Measurements from ENCODE around the gene TARBP2.
A peak's percentile ranks its signal among the peaks of the same experiment; 100 is the strongest.
"Not testable (repeated sequence)": the region's sequence is repeated elsewhere in the genome, so short reads cannot be mapped to it uniquely, and the experiment has no call there.

Gene TARBP2

GRCh38 chr12:53476769-53477209, 24.3 kb upstream of the TARBP2 start:
- peak; percentile 55 to 60 for DNase-seq

GRCh38 chr12:53478865-53479264, 22.2 kb upstream of the TARBP2 start:
- no peak for DNase-seq

DNA sequence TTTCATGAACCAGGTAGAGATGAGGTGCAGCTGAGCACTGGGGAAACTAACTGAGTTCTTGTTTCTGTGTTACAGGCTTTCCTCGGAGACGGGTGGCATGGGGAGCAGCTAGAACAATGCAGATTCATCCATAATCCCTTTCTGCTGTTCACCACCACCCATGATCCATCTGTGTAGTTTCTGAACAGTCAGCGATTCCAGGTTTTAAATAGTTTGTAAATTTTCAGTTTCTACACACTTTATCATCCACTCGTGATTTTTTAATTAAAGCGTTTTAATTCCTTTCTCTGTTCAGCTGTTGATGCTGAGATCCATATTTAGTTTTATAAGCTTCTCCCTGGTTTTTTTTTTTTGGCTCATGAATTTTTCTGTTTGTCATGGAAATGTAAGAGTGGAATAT, 21.8 kb upstream of the TARBP2 start:
- no peak for DNase-seq

DNA sequence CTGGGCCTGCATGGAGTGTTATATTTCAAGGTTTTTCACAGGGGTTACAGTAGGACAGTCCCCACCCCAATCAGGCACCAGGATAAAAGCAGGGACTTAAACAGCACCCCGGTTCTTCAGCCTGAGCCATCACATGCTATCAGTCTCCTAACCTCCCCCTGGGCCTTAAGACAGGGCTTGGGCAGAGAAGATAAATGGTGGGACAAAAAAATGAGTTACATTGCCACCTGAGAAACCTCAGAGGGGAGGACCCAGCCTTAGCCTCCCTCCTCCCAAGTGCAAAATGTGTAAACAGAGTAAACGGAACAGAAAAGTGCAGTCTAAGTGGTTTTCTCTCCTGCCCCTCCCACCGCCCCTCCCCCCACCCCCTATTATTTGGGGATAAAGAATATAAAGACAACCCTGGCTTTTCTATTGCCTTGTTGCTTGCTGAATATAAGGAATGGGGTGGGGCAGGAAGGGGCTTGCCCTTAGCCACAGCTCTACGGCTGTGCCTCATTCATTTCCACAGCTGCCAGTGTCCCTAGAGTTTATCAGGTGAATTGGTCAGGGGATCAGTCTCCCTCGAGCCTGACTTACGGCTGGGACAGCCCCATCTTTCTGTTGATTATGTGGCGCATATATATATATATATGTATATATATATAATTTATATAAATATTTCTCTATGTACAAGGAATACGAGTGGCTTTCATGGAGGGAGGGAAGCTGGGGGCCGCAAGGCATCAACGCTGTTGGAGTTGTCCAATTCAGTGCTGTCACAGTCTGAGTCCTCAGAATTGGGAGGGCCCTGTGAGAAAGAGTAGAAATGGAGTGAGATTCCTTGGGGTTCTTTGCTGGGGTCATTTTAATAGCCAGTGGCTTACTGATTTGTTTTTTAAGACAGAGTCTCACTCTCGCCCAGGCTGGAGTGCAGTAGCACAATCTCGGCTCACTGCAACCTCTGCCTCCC, 20.3 kb upstream of the TARBP2 start:
- DNase-seq = no peak

DNA sequence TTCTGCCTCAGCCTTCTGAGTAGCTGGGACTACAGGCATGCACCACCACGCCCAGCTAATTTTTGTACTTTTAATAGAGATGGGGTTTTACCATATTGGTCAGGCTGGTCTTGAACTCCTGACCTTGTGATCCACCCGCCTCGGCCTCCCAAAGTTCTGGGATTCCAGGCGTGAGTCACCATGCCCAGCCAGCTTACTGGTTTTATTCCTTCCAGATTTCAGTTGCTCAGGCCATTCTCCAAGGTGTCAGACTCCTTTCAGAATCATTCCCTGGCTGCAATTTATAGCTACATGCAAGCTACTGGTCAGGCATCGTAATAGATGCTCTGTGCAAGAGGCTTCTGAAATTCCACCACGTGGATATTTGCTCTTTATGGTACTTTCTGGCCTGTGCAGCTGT, 19.6 kb upstream of the TARBP2 start:
- DNase-seq = not testable (repeated sequence)

DNA sequence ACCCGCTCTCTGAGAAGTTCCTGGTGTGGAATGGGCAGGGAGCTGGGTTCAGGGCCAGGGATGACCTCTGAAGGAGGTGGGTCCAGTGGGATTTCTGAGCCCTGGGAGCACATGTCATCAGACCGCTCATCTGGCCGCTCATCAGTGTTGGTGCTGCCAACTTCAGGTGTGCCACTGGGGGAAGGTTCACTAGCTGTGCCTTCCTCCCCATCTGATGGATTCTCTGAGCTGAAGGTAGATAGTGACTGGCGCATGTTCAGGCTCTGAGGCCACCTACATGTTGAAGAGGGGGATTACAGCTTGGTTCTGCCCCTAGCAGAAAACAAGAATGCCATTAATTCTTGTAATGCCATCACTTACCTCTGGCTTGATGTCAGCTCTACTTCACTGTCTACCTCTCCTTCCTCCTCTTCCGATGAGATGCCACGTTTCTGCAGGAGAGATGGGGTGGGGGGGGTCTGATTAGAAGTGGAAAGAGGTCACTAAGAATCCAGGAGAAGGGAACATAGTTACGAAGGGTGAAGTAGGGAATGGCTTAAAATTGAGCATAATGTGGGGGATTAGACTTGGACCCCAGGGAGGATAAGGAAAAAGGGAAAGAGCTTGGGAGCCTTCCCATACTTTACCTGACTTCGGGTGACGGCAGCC, 19.0 kb upstream of the TARBP2 start:
- DNase-seq = peak; percentile 37 to 41

DNA sequence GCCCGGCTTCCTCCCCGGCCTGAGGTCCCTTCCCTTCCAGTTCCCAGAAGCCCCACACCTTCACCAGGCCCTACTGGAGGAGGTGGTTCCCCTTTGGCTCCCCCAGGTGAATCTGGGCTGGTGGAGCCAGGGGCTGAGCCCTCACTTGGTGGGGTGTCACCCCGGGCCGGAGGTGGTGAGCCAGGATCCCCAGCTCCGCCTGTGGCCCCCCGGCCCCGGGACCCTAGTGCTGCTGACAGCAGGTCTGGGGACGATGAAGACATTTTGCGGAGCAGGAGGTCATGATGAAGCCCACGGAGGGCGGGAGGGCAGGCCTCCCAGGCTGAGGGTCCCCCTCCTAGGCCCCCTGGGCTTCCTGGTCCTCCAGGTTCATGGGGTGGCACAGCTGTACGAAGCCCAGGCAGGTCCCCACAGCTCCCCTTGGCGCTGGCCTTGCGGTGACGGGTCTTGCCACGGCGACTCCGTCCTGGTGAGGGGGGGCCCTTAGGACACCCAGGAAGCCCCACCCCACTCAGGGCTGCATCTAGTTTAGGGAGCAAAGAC, 18.4 kb upstream of the TARBP2 start:
- DNase-seq = no peak

DNA sequence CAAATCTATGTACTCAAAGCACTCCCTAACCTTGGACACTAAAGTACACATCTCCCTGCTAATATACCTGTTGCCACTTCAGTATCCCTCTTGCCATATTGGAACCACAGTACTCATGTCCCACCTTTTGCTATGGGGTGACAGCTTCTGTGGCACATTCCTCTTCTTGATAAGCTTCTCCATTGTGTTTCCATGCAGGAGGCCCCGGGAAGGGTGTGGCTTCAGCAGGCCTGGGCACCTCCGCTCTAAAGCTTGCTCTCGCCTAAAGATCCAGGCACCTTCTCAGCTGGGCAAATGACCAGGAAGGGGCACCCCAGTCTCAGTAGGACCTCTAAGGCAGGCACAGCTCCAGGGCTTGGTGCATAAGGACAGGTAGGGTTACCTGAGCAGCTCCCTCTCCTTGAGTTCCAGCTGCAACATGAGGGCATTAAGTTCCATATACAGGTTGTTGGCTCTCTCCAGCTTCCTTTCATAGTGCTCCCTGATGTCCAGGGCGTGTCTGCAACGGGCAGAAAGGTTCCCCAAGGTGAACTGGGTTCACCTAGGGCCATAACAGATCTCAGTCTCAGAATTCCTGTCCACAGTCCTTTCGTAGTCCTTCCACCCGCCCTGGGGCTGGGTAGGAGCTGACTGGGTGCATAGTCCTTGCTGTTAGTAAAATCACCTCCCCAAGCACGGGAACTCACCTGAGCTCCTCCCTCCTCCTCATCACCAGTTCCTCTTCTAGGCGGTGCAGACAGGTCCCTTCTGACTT, 17.7 kb upstream of the TARBP2 start:
- no peak for DNase-seq

DNA sequence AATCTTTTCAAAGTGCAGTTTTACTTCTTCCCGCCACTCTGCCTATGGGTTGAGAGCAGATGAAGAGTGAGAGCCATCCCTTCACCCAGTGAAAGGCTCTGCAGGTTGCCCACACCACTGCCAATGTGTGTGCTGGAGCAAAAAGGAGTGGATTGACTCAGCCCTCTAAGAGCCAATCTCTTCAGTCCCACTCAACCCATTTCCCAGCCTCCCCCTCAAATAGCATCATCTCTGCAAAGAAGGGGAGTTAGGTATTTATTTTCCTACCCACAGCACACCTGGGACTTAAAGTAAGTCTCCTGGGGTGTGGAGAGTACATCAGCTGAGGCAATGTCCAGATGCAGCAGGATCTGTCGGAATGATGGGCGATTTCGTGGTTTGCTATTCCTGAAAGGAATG, 17.1 kb upstream of the TARBP2 start:
- no peak for DNase-seq

GRCh38 chr12:53484686-53485575, 16.2 kb upstream of the TARBP2 start:
- no peak for DNase-seq

DNA sequence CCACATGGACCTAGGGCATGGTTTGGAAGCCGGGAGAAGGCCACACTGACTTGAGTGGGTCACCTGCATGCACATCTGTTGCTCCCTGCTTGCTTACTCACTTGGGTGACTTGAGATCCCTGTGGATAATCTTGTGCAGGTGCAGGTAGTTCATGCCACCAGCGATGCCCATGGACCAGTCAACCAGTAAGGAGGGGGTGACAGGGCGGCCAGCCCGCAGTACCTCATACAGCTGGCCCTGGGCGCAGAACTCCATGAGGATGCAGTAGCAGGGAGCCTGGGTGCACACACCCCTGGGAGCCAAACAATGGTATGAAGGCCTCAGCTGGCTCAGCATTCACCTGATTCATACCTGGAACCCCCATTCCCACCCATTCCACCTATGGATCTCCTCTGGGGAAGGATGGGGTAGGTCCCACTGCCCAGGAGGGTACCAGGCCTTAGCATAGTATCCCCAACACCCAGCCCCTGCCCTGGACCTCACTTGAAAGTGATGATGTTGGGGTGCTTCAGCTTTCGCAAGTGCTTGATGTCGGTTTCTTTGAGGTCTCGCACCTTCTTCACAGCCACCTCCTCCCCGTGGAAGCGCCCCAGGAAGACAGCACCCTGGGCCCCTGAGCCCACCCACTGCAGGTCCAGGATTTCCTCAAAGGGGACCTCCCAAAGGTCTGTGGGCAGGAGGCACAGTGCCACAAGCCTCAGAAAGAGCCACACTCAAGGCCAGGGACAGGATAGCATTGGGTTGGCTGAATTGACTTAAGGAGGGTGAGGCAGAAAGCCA, 14.9 kb upstream of the TARBP2 start:
- no peak for DNase-seq

GRCh38 chr12:53486736-53487487, 14.2 kb upstream of the TARBP2 start:
- DNase-seq = no peak

GRCh38 chr12:53489242-53489864, 11.7 kb upstream of the TARBP2 start:
- no peak for DNase-seq

DNA sequence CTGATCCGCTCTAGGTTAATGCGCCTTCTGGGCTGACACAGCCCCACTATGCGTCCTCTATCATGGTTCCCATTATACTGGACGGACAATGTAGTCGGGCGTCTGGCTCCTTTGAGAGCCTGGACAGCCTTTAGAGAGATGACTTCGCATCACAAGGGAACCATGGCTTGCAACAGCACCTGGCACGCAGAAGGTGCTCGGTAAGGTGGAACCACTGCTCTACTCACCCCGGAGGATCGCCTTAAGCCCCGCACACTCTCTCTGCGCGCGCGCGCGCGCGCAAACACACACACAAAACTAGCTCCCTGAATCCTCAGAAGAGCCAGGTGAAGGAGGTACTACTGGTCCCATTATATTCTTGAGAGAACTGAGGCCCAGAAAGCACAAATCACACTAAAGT, 8.9 kb upstream of the TARBP2 start:
- DNase-seq = no peak

DNA sequence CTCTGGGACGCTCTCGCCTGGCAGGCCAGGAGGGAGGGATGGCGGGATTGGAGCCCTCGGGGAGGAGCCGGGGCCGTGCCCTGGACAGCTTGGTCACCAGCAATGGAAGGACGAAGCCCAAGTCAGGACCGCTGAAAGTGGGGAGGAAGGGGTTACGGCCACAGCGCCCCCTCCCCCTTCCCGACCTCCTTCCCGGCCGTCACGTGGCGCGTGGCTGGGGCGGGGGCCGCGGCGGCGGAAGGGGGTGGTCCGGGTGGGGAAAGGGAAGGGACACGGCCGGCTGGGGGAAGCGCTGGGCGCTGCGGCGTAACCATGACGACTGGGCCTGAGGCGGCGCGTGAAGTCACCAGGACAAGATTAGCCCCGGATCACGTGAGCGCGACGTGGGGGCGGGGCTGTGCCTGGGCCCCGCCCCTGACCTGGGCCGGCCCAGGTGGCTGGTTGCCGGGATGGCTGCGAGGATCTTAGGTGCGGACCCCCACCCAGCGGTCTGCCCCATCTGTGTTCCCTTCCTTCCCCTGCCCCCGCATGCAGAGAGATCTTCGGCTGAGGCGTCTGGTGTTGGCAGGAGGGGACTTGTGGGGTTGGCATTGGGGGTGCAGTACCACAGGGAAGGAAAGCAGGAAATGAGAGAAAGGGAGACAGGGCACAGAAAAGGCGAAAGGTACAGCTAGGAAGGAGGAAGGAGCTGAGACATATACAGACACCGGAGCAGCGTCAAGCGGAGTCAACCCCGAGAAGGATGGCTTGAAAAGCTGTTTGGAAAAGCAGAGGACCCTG, 8.1 kb upstream of the TARBP2 start:
- peak; percentile 65 to 76 for DNase-seq

GRCh38 chr12:53493610-53494391, 7.3 kb upstream of the TARBP2 start:
- no peak for DNase-seq

DNA sequence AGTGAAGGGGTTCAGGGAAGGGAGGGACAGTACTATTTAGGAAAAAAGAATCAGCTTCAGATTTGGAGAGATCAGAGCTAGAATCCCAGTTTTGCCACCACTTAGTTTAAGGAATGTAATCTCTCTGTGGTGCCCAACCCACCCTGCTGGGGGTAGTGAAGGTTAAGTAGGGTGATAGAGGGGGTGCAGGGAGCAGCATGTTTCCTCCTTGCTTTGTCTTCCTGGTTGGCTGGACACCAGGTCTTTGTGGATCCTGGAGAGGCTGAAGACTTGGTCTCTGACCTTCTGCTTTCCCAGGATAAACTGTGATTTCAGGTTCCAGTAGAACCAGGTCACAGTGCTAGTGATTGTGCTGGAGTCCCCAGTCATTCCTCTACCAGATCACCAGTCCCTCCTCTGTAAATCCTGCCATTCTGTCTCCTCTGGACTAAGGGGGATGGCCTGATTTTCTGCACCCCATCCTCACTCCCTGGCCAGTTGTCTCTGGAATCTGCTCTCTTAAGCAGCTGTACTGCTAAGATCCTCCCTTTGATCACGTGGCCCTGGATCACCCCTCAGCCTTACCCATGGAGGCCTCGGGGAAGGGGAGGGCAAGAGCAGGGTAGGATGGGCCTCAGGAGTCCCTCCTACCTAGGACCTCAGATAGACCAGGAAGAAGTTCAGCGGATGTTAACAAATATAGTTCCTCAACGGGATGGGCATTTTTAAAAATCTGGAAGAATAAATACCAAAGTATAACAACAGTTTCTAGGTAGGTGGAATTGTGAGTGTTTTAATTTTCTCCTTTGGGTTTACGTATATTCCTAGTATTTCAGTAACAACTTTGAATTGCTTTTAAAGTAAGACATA, 5.0 kb upstream of the TARBP2 start:
- no peak for DNase-seq

DNA sequence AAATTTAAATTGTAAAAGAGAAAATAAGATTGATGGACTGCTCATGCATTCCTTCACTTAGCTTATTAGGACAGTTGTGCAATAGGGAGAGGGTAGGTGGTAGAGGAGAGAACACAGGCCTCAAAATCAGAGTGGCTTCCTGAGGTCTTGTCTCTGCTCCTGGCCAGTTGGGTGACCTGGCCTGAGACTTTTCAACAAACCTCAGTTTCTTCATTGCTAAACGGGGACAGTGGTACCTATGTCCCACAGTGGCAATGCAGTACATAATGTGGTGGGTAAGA, 4.4 kb upstream of the TARBP2 start:
- no peak for DNase-seq
